Fibroblast of skin of abdomen (primary cell): ENCODE results near the gene CHD9.
A peak's percentile ranks its signal among the peaks of the same experiment; 100 is the strongest.
"Not testable (repeated sequence)": the region's sequence is repeated elsewhere in the genome, so short reads cannot be mapped to it uniquely, and the experiment has no call there.

Experiments
- DNase-seq: peaks from one replicate; pipeline ENCODE4 v3.0.0-alpha.2; 2013

Gene CHD9

DNA sequence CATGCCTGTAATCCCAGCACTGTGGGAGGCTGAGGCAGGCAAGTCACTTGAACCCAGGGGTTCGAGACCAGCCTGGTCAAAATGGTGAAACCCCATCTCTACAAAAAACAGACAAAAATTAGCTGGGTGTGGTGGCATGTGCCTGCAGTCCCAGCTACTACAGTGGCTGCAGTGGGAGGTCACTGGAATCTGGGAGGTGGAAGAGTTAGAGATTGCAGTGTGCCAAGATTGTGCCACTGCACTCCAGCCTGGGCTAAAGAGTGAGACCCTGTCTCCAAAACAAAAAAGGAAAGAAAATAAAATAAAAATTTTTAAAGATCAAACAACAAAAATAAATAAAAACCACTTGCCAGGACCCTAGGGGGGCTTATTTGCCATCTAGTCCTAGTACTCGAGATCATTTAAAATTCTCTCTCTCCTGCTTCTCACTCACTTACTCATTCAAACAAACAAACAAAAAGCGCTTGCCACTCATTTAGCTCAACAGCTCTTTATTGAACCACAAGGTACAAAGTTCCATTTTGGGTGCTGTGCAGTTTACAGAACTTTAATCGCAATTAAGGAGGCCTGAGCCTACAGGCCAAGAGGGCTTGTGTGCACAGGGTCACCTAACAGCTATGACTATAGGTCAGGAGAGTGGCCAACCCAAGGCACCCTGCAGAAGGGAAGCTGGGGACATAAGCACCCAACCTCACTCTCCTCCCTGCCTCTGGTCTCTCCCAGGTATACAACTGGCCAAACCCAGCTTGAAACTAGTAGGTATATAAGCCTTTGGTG lies 6.5 kb upstream of the CHD9 start:
- DNase-seq, result no peak

GRCh38 chr16:53051255-53051654 lies 3.5 kb upstream of the CHD9 start:
- DNase-seq, result not testable (repeated sequence)

- peak; percentile 83 for DNase-seq
Observed at GRCh38 chr16:53052519-53053501, 2.0 kb upstream of the CHD9 start, which contains the start of gene CHD9NB. Gene CHD9NB, minus strand, starts transcription at chr16:53052897. Its CDS starts 8,739 bp downstream, at chr16:53044158.

GRCh38 chr16:53053967-53054669 lies 673 bp upstream of the CHD9 start:
- DNase-seq, result peak; percentile 25

- DNase-seq, result peak; percentile 74
Observed at GRCh38 chr16:53055541-53056391, 975 bp downstream of the CHD9 start.

- peak; percentile 51 for DNase-seq
Observed at GRCh38 chr16:53056392-53056881, 1.6 kb downstream of the CHD9 start.

DNA sequence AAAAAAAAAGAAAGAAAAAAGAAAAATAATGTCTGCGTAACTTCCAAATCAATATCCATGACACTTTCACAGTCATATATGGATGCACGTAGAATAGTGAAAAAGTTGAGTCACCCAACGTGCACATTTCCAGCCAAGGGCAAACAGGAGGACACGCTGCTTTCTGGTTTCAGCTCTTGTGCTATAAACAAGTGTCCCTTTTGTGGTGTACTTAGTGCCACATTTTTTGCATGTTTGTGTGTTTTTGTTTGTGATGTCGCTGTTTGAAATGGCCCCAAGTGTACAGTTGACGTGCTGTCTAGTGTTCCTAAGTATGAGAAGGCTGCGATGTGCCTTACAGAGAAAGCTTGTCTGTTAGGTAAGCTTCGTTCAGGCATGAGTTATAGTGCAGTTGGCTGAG lies 2.9 kb downstream of the CHD9 start:
- DNase-seq, result no peak

- no peak for DNase-seq
Observed at GRCh38 chr16:53058441-53058840, 3.6 kb downstream of the CHD9 start.

GRCh38 chr16:53058882-53059281 lies 4.1 kb downstream of the CHD9 start:
- no peak for DNase-seq

- DNase-seq, result no peak
Observed at GRCh38 chr16:53059672-53060071, 4.9 kb downstream of the CHD9 start.

GRCh38 chr16:53061256-53061655 lies 6.5 kb downstream of the CHD9 start:
- no peak for DNase-seq

DNA sequence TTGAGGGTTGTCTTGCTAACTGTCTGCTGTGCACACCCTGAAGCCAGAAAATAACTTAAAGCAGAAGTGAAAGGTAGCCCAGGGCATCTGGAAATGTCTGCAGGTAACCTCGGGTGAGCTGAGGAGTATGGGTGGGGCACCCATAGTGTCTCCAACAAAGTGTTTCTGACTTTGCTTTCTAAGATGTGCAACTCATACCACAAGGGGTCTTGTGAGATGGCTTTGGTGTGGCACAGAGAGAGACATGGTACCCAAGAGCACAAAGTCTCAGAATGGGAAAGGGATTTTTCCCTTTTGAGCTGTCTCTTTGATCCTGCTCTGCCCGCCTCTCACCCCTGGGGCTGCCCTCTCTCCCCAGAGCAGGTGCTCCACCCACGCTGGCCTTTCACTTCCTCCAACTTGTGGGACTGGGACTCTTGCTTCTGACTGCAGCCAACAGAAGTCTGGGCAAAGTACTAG lies 6.9 kb downstream of the CHD9 start:
- no peak for DNase-seq

DNA sequence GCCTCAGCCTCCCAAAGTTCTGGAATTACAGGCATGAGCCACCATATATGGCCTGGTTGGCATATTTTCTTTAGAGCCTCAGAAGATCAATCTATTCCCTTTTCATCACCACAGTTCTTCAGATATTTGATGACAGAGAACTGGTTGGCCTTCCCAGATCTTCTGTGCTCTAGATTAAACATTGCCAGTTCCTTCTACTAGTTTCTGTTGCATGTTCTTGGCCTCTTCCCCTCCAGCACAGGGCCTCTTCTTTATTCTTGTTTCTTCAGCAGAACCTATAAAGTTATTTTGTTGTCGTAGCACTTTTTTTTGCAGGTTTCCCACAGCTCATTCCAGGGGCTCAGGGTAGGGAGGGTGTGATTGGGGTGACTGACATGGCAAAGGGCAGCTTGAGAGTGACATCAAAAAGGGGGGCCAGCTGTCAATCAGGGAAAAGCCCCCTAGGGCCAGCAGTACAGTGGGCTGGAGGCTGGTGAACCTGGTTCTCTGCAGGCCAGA lies 9.3 kb downstream of the CHD9 start:
- DNase-seq, result no peak

- DNase-seq, result no peak
Observed at GRCh38 chr16:53065461-53066061, 10.8 kb downstream of the CHD9 start.

DNA sequence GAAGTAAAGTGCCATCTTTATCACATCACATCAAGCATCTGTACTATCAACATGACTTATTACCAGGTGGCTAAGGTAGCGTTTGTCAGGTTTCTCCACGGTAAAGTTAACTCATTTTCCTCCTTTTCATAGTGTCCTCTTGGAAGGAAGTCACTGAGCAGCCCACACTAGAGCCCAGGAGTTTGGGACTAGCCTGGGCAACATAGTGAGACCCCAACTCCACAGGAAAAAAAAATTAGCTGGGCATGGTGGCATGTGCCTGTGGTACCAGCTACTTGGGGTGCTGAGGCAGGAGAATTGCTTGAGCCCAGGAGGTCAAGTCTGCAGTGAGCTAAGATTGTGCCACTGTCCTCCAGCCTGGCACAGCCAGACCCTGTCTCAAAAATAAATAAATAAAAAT lies 12.9 kb downstream of the CHD9 start:
- DNase-seq, result no peak

GRCh38 chr16:53068423-53068833 lies 13.6 kb downstream of the CHD9 start:
- no peak for DNase-seq

DNA sequence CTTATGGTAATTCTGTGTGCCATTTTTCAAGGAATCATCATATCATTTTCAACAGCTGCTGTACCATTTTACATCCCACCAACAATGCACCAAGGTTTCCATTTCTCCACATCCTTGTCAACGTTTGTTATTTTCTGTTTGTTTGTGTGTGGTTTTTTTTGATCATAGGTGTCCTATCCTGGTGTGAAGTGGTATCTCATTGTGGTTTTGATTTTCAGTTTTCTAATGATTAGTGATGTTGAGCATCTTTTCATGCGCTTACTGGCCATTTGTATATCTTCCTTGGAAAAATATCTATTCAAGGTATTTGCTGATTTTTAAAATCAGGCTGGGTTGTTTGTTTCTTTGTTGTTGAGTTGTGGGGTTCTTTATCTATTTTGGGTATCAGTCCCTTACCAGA lies 15.0 kb downstream of the CHD9 start:
- DNase-seq, result no peak

DNA sequence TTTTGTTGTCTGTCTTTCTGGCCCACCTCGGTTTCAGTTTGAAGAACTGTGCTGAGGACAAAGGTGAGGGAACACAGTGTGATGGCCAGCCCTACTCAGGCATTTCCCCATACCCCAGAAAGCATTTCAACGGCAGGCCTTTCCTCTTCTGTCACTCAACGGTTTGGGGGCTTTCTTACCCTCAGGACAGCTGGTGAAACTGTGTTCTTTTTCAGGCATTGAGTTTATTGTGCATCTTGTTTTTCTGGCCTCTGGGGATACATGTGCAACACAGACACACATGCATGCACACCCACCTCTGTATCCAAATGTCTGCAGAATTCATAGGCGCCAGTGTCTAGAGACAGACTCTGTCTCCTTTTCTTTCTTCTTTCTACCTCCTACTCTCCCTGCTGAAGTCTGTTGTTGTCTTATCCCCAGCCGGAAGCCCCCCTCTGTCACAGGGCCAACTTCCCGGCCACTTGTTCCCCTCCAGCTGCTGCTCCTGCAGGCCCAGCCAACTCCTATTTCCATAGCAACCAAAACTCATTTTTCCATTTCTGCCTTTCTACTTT lies 17.0 kb downstream of the CHD9 start:
- no peak for DNase-seq

GRCh38 chr16:53073022-53073421 lies 18.2 kb downstream of the CHD9 start:
- no peak for DNase-seq

DNA sequence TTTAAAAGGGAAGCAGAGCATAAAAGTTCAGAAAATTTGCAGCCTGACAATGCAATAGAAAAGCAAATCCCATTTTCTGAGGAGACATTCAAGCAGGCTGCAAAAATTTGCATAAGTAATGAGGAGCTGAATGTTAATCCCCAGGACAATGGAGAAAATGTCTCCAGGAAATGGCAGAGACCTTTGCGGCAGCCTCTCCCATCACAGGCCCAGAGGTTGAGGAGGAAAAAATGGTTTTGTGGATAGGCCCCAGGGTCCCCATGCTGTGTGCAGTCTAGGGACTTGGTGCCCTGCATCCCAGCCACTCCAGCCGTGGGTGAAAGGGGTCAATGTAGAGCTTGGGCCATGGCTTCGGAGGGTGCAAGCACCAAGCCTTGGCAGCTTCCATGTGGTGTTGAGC lies 19.5 kb downstream of the CHD9 start:
- not testable (repeated sequence) for DNase-seq

DNA sequence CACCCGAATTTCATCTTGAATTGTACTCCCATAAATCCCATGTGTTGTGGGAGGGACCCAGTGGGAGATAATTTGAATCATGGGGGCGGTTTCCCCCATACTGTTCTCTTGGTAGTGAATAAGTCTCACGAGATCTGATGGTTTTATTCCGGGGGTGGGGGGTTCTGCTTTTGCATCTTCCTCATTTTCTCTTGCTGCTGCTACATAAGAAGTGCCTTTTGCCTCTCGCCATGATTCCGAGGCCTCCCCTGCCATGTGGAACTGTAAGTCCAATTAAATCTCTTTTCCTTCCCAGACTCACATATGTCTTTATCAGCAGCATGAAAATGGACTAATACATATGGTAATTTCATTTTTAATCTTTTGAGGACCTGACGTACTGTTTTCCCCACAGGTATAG lies 20.7 kb downstream of the CHD9 start:
- not testable (repeated sequence) for DNase-seq
